GM21825 (cell line): ENCODE measurements around the gene LTBP4.
"Not testable (repeated sequence)": the region's sequence is repeated elsewhere in the genome, so short reads cannot be mapped to it uniquely, and the experiment has no call there.

Source experiments
- ATAC-seq: cut with Tn5 transposase; IDR thresholded peaks from one replicate; pipeline ENCODE4 v1.9.1; 2021; ENCODE audit warnings: mild to moderate bottlenecking, moderate library complexity; ENCODE audit not compliant: unreplicated experiment

Gene LTBP4

GRCh38 chr19:40571831-40572495 is 29.2 kb upstream of the LTBP4 start:
- ATAC-seq: no peak

- ATAC-seq: no peak
These were observed 25.8 kb upstream of the LTBP4 start for GRCh38 chr19:40575326-40575725.

- peak; percentile 6 for ATAC-seq
These were observed 25.0 kb upstream of the LTBP4 start for GRCh38 chr19:40576151-40576584.

DNA sequence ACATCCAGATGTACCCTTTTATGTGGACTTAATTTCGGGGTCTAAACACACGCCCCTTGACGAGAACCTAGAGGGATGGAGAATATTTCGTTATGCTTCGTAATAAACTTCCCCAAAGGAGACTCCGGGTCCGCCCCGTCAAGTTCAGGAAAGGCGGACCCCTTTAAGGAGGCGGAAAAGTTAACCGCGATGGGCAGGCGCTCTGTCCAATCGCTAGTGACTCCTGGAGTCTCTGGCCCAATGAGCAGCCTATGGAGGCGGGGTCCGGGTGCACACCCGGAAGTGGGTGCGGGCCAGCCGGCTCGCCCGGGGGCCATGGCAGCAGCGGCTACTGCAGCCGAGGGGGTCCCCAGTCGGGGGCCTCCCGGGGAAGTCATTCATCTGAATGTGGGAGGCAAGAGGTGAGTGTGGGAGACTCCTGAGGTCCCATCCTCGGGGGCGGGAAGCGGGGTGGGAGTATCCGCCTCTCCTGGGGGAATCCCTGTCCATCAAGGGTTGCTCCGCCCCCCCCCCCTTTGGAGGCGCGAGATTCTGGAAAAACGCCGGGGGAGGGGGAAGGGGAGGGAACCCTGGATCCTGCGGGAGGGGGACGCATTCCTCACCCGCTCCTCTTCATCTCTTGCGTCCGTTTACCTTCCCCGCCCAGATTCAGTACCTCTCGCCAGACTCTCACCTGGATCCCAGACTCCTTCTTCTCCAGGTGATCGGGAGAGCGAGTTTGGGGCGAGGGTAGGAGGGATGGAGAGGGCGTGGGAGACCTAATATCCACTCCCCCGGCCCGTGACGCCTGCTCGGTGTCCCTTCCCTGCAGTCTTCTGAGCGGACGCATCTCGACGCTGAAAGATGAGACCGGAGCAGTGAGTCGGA is 24.4 kb upstream of the LTBP4 start, which contains the start of gene SHKBP1:
Gene SHKBP1 (plus strand): TSS at position 289 of the 867 bp plus-strand sequence. CDS start 27 bp downstream, at position 316.
- ATAC-seq: peak; percentile 89

GRCh38 chr19:40578442-40578908 is 22.7 kb upstream of the LTBP4 start:
- no peak for ATAC-seq

DNA sequence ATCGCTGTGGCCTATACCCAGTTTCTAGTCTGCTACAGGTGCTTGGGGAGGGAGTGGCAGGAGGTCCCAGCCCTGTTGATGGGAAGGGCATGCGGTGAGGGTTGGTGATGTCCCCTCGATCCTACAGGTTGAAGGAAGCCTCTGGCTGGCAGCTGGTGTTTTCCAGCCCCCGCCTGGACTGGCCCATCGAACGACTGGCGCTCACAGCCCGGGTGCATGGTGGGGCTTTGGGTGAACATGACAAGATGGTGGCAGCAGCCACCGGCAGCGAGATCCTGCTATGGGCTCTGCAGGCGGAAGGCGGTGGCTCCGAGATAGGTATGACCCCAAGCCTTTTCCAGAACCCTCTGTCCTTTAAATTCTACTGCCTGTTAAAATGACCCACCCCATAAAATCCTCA is 20.6 kb upstream of the LTBP4 start:
- ATAC-seq: no peak

GRCh38 chr19:40581531-40581930 is 19.6 kb upstream of the LTBP4 start:
- ATAC-seq: no peak

- ATAC-seq: no peak
These were observed 18.7 kb upstream of the LTBP4 start for GRCh38 chr19:40582467-40582866.

- no peak for ATAC-seq
These were observed 17.9 kb upstream of the LTBP4 start for GRCh38 chr19:40583283-40583682.

DNA sequence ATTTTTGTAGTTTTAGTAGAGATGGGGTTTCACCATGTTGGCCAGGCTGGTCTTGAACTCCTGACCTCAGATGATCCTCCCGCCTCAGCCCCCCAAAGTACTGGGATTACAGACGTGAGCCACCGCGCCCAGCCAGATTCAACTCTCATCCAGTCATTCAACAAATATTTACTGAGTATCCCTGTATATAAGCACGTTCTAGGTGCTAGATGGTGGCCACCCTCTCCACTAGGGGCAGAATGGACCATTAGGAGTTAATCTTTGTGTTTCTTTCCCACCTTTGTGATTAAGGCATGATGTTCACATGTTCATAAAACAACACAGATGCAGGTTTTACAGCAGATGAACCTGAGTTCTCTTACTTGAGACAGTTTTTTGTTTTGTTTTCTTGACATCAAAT is 17.2 kb upstream of the LTBP4 start:
- no peak for ATAC-seq

GRCh38 chr19:40585241-40585981 is 15.8 kb upstream of the LTBP4 start:
- ATAC-seq: no peak

DNA sequence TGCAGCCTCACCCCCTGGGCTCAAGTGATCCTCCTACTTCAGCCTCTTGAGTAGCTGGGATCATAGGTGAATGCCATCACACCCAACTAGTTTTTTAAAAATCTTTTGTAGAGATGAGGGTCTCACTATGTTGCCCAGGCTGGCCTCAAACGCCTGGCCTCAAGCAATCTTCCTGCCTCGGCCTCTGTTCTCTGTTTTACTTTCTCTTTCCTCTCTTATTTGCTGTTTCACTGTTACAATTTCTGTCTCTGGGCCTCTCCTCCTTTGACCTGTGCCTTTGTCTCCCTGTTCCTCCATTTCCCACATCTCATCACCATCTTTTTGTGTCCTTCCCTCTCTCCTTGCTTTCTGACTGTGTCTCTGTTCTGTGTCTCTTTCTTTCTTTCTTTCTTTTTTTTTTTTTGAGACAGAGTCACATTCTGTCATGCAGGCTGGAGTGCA is 15.2 kb upstream of the LTBP4 start:
- no peak for ATAC-seq

DNA sequence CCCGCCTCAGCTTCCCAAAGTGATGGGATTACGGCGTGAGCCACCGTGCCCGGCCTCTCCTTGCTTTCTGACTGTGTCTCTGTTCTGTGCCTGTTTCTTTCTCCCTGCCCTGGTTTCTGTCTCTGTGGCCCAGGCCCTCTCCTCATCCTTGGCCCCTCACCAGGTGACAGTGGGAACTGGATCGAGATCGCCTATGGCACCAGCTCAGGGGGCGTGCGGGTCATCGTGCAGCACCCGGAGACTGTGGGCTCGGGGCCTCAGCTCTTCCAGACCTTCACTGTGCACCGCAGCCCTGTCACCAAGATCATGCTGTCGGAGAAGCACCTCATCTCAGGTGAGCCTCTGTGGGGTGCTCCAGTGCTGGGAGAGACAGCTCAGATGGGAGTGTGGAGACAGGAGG is 14.6 kb upstream of the LTBP4 start:
- ATAC-seq: no peak

DNA sequence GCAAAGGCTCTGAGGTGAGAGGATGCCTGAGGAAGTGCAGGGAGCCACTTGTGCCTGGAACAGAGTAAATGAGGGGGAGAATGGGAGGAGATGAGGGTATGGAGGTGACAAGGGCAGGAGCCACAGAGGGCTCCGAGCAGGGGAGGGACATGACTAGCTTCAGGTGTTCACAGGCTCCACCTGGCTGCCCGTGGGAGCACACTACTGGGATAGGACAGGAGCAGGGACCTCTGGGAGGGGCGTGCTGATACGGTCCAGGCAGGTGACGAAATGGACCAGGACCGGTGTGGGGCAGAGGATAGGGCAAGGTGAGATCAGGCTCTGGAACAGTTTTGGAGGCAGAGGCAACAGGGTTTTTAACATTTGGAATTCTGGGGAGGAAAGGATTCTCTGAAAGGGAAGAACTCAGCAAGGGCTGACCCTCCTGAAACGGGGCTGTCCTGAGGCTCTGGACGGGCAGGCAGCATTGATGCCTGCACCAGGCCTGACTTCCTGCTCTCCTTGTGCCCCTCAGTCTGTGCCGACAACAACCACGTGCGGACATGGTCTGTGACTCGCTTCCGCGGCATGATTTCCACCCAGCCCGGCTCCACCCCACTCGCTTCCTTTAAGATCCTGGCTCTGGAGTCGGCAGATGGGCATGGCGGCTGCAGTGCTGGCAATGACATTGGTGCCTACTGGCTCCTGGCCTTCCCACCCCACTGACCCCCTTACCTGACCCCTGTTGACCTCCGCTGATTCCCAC is 12.9 kb upstream of the LTBP4 start:
- ATAC-seq: no peak

DNA sequence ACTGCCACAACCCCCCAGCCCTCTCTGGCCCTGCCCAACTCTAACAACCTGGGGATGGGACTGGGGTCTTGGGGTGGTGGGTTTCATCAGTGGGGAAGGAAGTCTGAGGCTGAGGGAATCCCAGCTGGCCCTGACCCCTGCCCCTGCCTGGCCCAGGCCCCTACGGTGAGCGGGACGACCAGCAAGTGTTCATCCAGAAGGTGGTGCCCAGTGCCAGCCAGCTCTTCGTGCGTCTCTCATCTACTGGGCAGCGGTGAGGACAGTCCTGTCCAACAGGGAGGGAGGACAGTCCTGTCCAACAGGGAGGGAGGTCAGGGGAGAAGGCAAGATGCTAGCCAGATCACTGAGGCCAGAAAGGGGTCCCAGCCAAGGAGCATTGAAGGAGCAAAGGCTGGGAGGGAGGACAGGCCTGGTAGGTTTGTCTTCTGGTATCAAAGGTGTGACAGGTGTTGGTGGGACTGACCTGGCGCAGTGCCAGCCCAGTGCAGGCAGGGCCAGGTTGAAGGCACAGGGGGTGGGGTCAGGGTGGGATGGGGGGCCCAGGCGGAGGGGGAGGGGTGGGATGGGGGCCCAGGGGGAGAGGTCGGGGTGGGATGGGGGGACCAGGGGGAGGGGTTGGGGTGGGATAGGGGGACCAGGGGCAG is 12.1 kb upstream of the LTBP4 start:
- ATAC-seq: no peak

GRCh38 chr19:40589591-40590429 is 11.4 kb upstream of the LTBP4 start:
- ATAC-seq: no peak

GRCh38 chr19:40590464-40591265 is 10.5 kb upstream of the LTBP4 start:
- no peak for ATAC-seq

DNA sequence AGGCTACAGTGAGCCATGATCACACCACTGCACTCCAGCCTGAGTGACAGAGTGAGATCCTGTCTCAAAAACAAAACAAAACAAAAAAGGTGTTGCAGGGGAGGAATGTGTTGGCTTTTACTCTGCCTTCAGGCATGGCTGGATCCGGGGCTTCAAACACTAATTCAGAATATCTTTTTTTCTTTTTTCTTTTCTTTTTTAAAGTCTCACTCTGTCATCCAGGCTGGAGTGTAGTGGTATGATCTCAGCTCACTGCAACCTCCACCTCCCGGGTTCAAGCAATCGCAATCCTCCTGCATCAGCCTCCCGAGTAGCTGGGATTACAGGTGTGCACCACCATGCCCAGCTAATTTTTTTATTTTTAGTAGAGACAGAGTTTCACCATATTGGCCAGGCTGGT is 9.4 kb upstream of the LTBP4 start:
- ATAC-seq: not testable (repeated sequence)
